Measurements from ENCODE around the gene ADGRA1.
"Not testable (repeated sequence)": the region's sequence is repeated elsewhere in the genome, so short reads cannot be mapped to it uniquely, and the experiment has no call there.

ADGRA1 gene

DNA sequence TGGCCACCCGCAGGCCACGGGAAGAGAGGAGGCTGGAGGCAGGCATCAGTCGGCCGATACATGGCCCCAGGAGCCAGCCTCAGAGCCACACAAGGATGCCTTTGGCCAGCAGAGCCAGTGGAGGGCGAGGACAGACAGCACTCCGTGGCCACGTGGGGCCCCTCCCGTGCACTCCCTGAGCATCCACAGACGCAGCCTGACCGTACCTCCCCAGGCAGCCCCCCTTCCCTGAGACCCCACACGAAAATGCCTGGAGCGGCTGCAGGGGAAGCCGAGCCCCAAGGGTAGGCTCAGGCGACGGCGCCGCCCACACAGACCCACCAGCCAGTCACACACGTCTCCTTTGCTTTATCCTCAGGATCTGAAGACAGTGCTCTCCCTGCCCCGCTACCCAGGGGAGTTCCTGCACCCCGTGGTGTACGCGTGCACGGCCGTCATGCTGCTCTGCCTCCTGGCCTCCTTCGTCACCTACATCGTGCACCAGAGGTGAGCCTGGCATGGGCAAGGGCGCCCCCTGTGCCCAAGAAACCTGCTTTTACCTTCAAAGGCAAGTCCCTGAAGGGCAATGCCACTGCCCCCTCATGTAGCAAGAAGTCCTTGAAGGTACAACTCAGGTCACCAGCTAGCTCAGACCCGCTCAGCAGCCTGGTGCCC is 9.0 kb downstream of the ADGRA1 start:
- DNase-seq (ENCODE audit: low read depth in 2 of 2) = no peak

DNA sequence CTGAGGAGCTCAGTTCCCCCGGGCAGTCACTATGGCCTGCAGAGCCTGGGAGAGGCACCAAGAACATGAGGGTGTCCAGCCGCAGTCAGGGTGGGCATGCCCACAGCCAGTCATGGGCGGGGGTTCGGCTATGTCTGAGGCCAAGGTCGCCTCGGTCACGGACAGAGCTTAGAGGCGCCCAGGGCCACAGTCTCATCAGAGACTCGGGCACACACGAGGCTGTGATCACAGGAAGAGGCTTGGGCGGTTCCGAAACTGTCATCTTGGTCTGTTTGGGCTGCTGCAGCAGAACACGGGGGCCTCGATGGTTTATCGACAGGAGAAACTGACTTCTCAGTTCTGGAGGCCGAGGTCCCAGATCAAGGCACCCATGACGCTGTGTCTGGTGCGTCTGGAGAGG is 9.7 kb downstream of the ADGRA1 start:
- DNase-seq (ENCODE audit: low read depth in 2 of 2) = no peak

DNA sequence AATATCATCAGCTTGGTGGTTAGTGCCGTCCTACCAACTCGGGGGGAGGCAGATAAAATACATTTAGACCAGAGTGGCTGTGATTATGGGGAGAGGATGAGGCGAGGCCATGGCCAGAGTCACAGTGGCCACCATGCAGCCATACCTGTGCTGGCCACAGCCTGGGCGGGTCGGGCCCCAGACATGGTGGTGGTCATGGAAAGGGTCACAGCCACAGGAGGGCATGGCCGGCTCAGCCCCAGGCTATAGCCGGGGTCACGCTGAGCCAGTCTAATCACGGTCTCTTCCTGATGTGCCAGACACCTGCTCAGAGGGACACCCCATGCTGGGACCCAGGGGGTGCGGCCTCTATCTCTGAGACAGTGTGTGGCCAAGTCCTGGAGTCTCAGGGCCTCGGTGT is 10.2 kb downstream of the ADGRA1 start:
- no peak for DNase-seq (ENCODE audit: low read depth in 2 of 2)

DNA sequence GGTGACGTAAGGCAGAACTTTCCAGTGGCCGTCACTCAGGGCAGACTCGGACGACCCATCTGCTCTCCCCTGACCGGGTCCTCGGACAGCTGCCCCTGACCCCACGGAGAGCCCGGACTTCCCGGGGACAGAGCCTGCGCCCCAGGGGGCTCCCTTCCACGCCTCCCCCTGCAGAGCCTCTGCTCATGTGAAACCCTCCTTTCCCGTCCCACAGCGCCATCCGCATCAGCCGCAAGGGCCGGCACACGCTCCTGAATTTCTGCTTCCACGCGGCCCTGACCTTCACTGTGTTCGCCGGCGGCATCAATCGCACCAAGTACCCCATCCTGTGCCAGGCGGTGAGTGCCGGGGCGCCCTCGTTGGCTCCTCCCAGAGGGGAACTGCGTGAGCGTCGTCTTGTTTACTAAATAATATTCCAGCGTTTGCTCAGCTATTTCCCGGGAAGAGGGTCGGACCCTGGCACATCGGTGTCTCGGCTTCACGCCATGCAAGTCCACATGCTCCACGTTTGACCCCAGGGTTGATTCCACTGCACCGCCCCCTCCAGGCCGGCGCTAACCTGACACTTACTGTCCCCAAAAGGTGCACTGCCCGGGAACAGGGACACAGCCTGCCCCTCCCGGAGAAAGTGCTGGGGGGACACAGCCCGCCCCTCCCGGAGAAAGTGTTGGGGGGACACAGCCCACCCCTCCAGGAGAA is 10.9 kb downstream of the ADGRA1 start:
- DNase-seq (ENCODE audit: low read depth in 2 of 2) = no peak

DNA sequence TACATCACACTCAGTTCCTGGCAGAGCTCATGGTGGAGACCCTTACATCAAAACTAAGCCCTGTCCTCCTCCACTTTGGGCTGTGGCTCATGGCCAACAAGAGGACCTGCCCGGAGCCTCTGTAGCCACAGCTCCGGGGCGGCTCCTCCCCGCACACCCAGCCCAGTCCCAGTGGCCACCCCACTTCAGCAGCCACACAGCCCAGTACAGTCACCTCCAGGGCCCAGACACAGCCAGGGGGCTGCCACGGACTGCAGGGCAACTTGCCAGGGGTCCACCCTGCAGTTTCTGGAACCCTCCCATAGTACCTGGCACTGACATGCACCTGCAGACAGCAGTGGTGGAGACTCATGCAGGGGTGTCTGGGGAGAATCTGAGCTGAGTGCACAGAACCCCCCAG is 11.8 kb downstream of the ADGRA1 start:
- DNase-seq (ENCODE audit: low read depth in 2 of 2) = no peak

DNA sequence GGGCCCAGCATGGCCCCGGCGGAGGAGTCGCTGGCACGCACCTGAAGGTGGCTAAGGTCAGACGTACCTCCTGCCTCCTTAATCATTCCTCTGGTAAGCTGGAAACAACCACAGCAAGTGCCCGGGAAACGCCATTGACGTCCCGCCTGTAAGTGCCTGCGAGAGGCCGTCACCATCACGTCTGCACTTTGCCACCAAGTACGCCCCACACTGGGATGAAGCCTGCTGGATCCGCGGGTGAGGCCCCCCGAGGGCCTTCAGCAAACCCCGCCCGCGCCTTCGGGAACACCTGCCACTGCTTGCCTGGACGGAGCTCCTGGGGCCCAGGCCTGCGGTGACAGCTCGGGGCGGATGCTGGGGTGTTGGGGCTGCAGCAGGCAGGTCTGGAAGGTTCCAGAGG is 12.5 kb downstream of the ADGRA1 start:
- no peak for DNase-seq (ENCODE audit: low read depth in 2 of 2)

DNA sequence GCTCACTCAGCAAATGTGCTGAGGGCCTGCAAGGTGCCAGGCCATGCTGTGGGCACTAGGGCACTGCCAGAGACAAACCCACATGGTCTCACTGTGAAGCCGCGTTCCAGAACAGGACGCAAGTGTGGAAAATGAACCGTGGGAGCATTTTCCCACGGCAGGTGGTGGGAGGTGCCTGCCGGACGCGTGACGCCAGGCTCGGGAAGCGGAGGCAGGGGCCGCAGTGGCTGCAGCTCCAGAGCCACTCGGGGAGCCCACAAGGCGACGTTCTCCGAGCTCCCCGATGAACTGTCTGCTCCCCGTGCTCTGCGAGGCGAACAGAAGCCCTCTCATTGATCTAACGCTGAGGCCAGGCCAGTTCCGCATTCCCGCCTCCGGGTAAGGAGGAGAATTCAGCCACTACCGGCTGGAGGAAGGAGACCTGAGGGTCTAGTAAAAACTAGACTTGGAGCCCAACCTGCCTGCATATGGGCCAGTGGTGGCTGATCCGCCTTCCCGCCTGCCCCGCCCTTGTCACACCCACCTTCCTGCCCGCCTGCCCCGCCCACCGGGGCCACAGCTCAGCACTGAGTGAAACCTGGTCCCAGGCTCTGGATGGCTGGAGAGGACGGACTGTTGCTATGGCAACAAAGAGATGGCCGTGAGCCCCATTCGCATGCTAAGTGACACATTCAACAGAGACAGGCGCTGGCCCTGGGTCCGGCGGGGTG is 13.1 kb downstream of the ADGRA1 start:
- DNase-seq (ENCODE audit: low read depth in 2 of 2) = no peak

DNA sequence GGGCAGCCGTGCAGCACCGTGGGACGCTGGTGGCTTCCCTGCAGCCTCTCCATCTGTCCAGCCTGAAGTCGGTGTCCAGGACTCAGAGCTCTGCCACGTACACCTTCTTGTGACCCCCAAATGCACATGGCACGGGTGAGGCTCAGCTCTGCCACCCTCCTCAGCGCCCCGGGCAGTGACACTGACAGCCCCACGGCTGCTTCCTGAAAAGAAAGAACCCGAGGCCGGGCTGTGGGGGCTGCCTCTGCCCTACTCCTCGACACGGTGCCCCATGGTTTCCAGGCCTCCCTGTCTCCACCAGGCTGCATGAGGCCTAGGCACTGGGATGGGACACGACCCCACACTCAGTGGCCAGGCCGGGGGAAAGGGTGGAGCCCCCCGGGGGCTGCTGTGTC is 13.7 kb downstream of the ADGRA1 start:
- no peak for DNase-seq (ENCODE audit: low read depth in 2 of 2)

DNA sequence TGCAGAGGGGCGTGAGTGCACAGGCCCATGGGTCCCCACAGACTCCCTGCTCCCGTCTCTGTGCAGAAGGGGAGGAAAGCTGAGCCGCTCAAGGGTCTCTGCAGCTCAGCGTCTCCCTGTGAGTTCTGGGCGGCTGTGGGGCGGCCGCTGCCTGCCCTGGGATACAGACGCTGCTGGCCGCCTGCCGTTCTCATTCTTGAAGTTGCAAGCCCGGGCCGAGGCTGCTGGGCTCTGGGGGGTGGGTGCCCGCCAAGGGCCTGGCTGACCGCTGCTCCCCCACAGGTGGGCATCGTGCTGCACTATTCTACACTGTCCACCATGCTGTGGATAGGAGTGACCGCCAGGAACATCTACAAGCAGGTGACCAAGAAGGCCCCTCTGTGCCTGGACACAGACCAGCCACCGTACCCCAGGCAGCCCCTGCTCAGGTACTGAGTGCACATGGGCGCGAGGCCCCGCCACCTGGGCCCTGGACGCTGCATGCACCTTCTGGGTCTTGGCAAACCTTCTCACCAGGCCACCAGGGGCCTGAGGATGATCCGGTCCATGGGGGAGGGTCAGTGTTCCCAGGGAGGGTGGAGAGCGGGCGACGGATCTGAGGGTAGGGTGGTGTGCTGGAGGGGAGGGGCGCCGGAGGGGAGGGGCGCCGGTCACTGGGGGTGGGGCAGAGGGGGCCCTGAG is 14.8 kb downstream of the ADGRA1 start:
- no peak for DNase-seq (ENCODE audit: low read depth in 2 of 2)

DNA sequence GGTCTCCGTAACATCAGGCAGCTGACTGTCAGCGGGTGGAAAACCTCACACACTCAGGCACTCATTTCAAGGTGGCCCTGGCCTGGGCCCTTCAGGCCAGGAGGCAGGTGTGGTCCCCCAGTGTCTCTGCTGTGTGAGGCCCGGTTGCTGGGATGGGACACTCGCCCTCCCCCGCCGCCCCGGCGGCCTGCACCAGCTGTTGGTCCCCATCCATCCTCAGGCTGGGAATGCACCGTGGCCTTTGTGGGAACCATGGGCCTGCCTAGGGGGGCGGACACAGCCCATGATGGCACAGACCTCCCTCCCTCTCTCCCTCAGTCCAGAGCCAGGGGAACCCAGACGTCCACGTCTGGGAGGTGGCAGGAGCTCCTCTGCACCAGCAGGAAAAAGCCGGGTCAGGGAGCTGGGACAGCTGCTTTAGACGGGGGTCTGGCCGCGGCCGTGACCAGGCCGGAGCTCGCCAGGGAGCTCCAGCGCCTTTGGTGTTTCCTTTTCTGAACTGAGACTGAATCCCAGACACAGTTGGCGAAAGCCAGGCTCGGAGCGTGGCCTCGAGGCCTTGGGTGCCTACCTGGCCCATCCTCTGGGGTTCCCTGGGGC is 15.7 kb downstream of the ADGRA1 start:
- no peak for DNase-seq (ENCODE audit: low read depth in 2 of 2)

DNA sequence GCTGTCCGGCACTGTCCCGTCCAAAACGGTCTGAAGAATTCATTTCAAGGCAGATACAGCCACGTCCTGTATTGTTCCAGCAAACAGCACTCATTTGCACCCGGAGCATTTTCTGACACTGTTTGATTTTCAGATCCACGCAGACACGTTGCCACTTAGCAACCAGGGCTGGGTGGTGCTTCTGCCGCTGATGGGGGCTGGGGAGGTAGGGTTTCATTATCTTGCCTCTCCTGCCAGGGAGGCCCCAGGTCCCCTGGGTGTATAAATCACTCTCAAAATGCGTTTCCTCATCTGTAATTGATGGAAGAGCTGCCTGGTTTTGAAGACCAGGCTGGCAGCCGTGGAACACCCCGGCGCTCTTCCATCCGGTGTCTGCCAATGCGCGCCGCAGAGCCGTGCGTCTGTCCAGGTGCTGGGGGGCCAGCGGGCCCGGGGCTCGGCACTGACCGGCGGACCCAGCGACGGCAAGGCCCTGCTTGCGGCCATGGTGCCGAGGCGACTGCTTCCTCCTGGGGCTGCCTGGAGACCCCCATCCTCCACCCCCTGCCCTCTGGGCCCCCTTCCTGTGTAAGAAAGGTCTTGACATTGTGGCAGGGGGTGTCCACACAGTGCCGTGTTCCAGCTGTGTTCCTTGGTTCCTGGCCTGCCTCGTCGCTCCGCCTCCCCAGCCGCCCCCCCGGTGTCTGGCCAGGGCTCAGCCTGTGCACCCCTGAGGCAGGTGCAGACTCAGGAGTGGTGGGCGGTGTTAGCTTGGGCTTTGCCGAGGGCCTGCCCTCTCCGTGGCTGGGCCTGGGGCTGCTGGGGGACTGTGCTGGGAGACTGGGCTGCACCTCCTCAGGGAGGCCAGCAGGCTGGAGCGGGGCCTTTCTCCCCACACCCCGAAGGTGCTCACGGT is 16.6 kb downstream of the ADGRA1 start:
- no peak for DNase-seq (ENCODE audit: low read depth in 2 of 2)

DNA sequence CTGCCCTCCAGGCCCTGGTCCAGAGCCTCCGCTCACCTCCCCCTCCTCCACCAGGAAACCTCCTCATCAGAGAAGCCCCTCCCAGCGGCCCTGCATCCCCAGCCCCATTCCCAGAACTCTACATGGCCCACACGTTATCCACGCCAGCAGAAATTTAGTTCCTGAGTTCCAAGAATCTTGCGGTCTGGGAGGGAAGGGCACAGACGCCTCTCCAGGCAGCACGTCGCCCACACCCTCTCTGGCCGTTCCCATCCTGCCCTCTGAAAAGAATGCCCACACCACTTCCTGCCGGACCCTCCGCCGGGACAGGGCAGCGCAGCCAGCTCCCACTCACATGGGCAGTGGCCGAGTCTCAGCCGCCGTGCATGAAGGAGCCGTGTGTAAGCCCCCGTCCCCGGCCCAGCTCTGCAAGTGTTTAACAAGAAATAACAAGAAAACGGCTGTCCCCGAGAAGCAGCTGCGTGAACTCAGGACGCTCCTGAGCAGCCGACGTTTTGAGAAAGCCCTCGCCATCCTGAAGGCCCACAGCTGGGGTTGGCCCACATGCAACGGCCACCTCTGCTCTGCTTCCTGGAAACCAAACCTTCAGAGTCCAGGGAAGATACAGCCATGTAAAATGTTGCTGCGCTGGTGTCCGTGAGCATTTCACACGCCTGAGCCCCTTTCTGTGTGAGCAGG is 17.4 kb downstream of the ADGRA1 start:
- DNase-seq (ENCODE audit: low read depth in 2 of 2) = no peak

DNA sequence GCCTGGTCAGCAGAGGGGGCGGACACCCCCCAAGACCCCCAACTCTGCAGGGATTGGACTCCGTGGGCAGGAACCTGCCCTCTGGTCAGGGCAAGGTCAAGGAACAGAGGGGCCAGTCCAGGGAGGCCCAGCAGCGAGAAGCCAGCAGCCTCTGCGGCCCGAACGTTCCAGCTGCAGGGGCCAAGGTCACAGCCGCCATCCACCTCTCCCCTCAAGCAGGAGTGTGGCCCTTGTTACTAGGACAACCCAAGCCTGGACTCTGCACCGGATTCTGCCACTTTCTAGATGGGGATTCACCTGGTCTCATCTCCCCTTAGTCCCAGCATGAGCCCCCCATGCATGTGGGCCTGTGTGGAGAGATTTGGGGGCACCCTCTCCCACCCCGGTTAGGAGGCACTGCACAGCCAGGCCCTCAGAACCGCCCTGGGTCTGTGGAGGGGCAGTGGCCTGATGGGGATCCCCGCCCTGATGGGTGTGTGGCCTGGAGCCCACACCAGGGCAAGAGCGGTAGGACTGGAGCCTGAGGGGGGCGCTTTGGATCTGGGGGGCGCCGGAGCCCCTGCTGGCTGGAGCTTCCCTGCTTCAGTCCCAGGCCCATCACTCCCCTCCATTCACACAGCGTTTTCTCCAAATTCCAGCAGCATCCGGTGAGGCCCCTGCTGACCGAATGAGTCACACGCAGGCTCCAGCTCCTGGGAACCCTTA is 18.1 kb downstream of the ADGRA1 start:
- DNase-seq (ENCODE audit: low read depth in 2 of 2) = no peak

DNA sequence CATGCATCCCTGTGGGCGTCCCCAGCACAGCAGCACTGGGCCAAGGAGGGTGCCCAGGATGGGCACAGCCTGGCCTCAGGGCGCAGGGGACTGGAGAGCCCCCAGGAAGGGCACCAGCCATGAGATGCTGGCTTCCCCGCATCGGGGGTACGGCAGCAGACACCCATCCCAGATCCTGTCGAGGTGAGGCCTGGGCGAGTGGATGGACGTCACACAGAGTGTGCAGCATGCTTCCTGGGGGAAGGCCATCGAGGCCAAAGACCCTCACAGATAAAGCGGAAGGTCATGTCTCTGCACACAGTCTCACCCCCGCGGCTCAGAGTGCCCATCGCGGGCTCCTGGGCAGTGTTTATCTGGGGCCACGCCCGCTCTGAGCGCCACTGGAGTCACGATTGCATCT is 18.8 kb downstream of the ADGRA1 start:
- DNase-seq (ENCODE audit: low read depth in 2 of 2) = no peak

DNA sequence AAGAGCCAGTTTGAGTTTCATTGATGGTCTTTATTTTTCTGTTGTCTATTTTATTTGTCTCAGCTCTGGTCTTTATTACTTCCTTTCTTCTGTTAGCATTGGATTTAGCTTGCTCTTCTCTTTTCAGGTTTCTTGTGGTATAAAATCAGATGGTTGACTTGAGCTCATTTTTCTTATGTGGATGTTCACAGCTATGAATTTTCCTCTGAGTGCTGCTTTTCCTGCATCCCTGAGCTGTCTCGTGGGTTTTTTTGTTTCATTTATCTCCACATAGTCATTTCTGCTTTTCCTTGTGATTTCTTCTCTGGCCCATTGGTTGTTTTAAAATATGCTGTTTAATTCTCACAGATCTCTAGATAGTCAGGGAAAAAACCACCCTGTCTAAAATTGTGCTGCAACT is 19.7 kb downstream of the ADGRA1 start:
- no peak for DNase-seq (ENCODE audit: low read depth in 2 of 2)

DNA sequence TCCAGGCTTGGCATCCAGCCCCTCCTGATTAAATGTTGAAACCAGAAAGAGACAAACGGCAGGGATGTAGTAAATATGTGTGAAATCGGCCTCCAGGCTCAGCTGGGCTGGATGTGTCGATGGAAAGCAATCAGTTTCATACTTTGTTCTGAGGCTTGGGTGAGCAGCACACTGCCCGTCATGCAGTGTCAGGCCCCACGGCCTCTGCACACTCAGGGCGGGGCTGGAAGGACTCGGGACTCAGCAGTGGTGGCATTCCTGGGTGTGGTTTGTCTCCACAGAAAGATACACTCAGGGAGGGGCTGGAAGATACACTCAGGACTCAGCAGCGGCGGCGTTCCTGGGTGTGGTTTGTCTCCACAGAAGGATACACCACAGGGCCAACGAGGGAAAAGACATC is 22.0 kb downstream of the ADGRA1 start:
- DNase-seq (ENCODE audit: low read depth in 2 of 2) = no peak

DNA sequence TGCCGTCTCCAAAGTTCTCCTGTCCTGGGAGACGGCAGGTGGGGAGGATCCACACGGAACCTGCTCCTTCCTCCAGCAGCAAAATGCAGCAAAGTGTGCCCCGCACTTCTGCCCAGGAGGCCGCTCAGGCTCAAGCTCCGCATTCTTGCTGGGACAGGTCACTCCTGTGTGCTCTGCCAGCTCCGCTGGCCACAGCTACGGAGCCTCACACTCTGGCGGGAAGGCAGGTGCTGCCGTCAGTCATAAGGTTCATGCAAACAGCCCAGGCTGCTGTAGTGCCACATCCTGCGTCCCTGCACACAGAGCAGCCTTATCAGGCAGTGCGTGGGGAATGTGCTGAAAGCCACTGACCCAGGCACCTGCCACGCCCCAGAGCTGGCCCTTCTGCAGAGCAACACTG is 22.4 kb downstream of the ADGRA1 start:
- no peak for DNase-seq (ENCODE audit: low read depth in 2 of 2)

DNA sequence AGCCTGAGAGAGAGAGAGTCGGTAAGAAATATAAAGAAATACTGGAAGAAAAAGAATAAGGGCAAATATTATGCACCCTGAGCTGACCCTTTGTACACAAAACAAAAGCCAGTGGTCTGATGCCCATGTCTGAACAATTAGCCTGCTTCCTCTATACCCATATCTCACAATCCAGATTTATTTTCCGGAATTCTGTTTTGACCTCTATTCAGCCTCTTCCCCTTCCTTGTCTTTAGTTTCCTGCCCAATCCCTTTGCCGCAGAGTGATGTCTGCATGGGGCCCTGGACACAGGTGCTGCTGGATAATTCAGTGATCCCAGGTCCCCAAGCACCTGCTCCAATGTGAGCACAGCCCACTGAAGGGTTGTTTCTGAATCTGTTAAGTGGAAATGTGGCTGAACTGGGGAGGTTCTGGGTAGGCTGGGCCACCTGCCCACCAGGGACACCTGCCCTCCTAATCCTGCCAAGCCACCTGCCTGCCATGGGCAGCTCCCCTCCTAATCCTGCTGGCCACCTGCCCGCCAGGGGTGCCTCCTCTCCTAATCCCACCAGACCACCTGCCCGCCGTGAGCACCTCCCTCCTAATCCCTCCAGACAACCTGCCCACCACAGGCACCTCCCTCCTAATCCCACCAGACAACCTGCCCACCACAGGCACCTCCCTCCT is 23.0 kb downstream of the ADGRA1 start:
- no peak for DNase-seq (ENCODE audit: low read depth in 2 of 2)

DNA sequence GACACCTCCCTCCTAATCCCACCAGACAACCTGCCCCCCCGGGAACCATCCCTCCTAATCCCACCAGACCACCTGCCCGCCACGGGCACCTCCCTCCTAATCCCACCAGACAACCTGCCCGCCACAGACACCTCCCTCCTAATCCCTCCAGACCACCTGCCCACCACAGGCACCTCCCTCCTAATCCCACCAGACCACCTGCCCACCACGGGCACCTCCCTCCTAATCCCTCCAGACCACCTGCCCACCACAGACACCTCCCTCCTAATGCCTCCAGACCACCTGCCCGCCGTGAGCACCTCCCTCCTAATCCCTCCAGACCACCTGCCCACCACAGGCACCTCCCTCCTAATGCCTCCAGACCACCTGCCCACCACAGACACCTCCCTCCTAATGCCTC is 23.9 kb downstream of the ADGRA1 start:
- DNase-seq (ENCODE audit: low read depth in 2 of 2) = not testable (repeated sequence)

All from activated CD8-positive, alpha-beta memory T cell treated with anti-CD3 and anti-CD28 coated beads for 4 hours (primary cell).